HEK293 (cell line): Measurements from ENCODE around the gene ARMC7.
A peak's percentile ranks its signal among the peaks of the same experiment; 100 is the strongest.

Source experiments
- CTCF ChIA-PET: fragments of 350-600 bp; formaldehyde crosslinking; extraction: SDS; loops from one replicate; lab custom pipeline; 2021; ENCODE audit warnings: antibody characterized with exemption; lab: Yijun Ruan, JAX
- POLR2A ChIA-PET: fragments of 300-600 bp; formaldehyde crosslinking; extraction: SDS; loops from one replicate; lab custom pipeline; 2020; ENCODE audit warnings: antibody characterized with exemption, inconsistent platforms; lab: Yijun Ruan, JAX
- H3K27ac ChIP-seq: fragments of 200-500 bp; sonication (Bioruptor generic); 2 replicates; pipeline ENCODE4 v1.5.1; 2014; ENCODE audit warnings: low read depth, low read length, control low read depth, inconsistent platforms; ENCODE audit errors: extremely low read depth
- H3K36me3 ChIP-seq, 2 experiments: fragments of 200-500 bp in 1 of 2; sonication (Bioruptor generic) in 1 of 2; 1 replicate in 1 of 2; 2 replicates in 1 of 2; pipeline ENCODE4 v1.5.1; 2014 to 2017; ENCODE audit warnings: inconsistent platforms in 2 of 2, low read length in 2 of 2; ENCODE audit not compliant: control insufficient read depth in 2 of 2, insufficient read depth in 1 of 2
- H3K4me1 ChIP-seq: fragments of 200-500 bp; sonication (Bioruptor generic); 2 replicates; pipeline ENCODE4 v1.5.1; 2014; ENCODE audit warnings: mild to moderate bottlenecking, low read length, inconsistent platforms; ENCODE audit not compliant: control insufficient read depth, insufficient read depth
- H3K4me3 ChIP-seq: 2 replicates; pipeline ENCODE4 v1.5.1; 2011; ENCODE audit warnings: low read depth, mild to moderate bottlenecking, control low read depth, low read length, moderate library complexity
- H3K9me3 ChIP-seq: fragments of 200-500 bp; sonication (Bioruptor generic); 2 replicates; pipeline ENCODE4 v1.5.1; 2014; ENCODE audit warnings: low read depth, low read length, inconsistent platforms; ENCODE audit not compliant: control insufficient read depth, insufficient read depth
- GFI1B ChIP-seq: fragments of 450-650 bp; formaldehyde crosslinking; IDR thresholded peaks from 2 replicates; pipeline ENCODE4 v1.5.1; 2016; ENCODE audit warnings: missing biosample characterization, missing genetic modification characterization
- OSR2 ChIP-seq: fragments of 450-650 bp; formaldehyde crosslinking; IDR thresholded peaks from 2 replicates; pipeline ENCODE4 v1.5.1; 2016; ENCODE audit warnings: missing biosample characterization, missing genetic modification characterization
- WT1 ChIP-seq: fragments of 450-650 bp; formaldehyde crosslinking; IDR thresholded peaks from 2 replicates; pipeline ENCODE4 v1.5.1; 2016; ENCODE audit warnings: missing biosample characterization, missing genetic modification characterization
- ZBTB17 ChIP-seq: fragments of 450-650 bp; formaldehyde crosslinking; IDR thresholded peaks from 2 replicates; pipeline ENCODE4 v1.5.1; 2016; ENCODE audit warnings: missing biosample characterization, missing genetic modification characterization
- ZBTB48 ChIP-seq: fragments of 450-650 bp; formaldehyde crosslinking; IDR thresholded peaks from 2 replicates; pipeline ENCODE4 v1.5.1; 2016; ENCODE audit warnings: missing biosample characterization, missing genetic modification characterization
- ZNF423 ChIP-seq: fragments of 450-650 bp; formaldehyde crosslinking; IDR thresholded peaks from 2 replicates; pipeline ENCODE4 v1.5.1; 2016; ENCODE audit warnings: missing biosample characterization, missing genetic modification characterization
- ZNF629 ChIP-seq: fragments of 450-650 bp; formaldehyde crosslinking; IDR thresholded peaks from 2 replicates; pipeline ENCODE4 v1.5.1; 2017; ENCODE audit warnings: missing biosample characterization, missing genetic modification characterization
- ZNF776 ChIP-seq: fragments of 450-650 bp; formaldehyde crosslinking; IDR thresholded peaks from 2 replicates; pipeline ENCODE4 v1.5.0; 2017; ENCODE audit warnings: missing biosample characterization, missing genetic modification characterization, borderline replicate concordance
- TF ChIP-seq, protein P1 (sequence below): fragments of 450-650 bp; formaldehyde crosslinking; IDR thresholded peaks from 2 replicates; pipeline ENCODE4 v1.5.1; 2016; ENCODE audit warnings: missing biosample characterization, missing genetic modification characterization
- TF ChIP-seq, protein P2 (sequence below): fragments of 450-650 bp; formaldehyde crosslinking; IDR thresholded peaks from 2 replicates; pipeline ENCODE4 v1.5.1; 2016; ENCODE audit warnings: missing biosample characterization, missing genetic modification characterization
- TF ChIP-seq, protein P3 (sequence below): fragments of 450-650 bp; formaldehyde crosslinking; IDR thresholded peaks from 2 replicates; pipeline ENCODE4 v1.5.1; 2016; ENCODE audit warnings: missing biosample characterization, missing genetic modification characterization

ARMC7 gene

DNA sequence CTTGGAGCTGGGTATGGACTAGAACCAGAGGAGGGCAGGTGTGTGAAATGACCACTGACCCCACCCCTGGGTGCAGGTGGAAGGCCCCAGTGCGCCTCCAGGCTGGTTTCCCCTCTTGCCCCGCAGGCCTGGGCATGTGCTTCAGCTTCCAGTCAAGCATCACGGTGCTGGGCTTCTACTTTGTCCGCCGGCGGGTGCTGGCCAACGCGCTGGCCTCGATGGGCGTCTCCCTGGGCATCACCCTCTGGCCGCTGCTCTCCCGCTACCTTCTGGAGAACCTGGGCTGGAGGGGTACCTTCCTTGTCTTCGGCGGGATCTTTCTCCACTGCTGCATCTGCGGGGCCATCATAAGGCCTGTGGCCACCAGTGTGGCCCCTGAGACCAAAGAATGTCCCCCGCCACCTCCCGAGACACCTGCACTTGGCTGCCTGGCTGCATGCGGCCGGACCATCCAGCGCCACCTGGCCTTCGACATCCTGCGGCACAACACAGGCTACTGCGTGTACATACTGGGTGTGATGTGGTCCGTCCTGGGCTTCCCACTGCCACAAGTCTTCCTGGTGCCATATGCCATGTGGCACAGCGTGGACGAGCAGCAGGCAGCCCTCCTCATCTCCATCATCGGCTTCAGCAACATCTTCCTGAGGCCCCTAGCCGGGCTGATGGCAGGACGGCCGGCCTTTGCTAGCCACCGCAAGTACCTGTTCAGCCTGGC, 9.7 kb upstream of the ARMC7 start:
- H3K4me1 ChIP-seq, result peaks cover 6% of the 10 kb centered on the region
- CTCF ChIA-PET, result interaction anchor here (0.9 kb wide), 1 partner anchor 14 kb away, joined by 3 read pairs; no protein-coding TSS in a partner anchor
- POLR2A ChIA-PET, result no interaction called here
- no peak overlapping the region for H3K27ac ChIP-seq
- TF ChIP-seq, protein P1, sequence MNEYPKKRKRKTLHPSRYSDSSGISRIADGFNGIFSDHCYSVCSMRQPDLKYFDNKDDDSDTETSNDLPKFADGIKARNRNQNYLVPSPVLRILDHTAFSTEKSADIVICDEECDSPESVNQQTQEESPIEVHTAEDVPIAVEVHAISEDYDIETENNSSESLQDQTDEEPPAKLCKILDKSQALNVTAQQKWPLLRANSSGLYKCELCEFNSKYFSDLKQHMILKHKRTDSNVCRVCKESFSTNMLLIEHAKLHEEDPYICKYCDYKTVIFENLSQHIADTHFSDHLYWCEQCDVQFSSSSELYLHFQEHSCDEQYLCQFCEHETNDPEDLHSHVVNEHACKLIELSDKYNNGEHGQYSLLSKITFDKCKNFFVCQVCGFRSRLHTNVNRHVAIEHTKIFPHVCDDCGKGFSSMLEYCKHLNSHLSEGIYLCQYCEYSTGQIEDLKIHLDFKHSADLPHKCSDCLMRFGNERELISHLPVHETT (tag by site-specific recombination), result no peak
- TF ChIP-seq ZNF423, result no peak
- TF ChIP-seq, all 188 proteins: peak for 0
- H3K4me3 ChIP-seq, result no peak overlapping the region
- peaks cover 0 to 19% of the 10 kb centered on the region in 2 experiments; a peak in 1 of 3 replicates for H3K36me3 ChIP-seq
- H3K9me3 ChIP-seq, result no peaks in the 10 kb centered on the region

DNA sequence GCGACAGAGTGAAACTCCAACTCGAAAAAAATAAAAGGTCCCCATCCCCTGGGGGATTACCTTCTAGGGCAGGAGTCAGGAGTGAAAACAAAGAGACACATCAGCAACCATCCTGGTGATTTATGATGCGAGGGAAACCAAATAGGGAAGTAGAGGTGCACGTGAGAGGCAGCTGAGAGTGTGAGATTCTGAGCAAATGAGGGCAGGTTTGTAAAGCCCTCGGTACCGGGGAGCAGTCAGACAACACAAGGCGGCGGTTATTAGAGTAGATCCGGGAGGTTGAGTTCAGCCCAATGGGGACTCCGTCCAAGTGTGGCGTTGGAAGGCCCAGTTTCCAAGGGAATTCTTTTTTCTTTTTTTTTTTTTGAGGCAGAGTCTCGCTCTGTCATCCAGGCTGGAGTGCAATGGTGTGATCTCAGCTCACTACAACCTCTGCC, 7.4 kb upstream of the ARMC7 start:
- Histone ChIP-seq H3K9me3 (no peaks in the 10 kb centered on the region), H3K4me1 (peaks cover 10% of the 10 kb centered on the region), H3K27ac (no peak overlapping the region), H3K4me3 (no peak overlapping the region), H3K36me3 (peaks cover 0 to 19% of the 10 kb centered on the region in 2 experiments; a peak in 1 of 3 replicates)
- POLR2A ChIA-PET, result interaction anchor here (0.6 kb wide), 1 partner anchor 102 kb away, joined by 3 read pairs; no protein-coding TSS in a partner anchor
- TF ChIP-seq, protein P2, sequence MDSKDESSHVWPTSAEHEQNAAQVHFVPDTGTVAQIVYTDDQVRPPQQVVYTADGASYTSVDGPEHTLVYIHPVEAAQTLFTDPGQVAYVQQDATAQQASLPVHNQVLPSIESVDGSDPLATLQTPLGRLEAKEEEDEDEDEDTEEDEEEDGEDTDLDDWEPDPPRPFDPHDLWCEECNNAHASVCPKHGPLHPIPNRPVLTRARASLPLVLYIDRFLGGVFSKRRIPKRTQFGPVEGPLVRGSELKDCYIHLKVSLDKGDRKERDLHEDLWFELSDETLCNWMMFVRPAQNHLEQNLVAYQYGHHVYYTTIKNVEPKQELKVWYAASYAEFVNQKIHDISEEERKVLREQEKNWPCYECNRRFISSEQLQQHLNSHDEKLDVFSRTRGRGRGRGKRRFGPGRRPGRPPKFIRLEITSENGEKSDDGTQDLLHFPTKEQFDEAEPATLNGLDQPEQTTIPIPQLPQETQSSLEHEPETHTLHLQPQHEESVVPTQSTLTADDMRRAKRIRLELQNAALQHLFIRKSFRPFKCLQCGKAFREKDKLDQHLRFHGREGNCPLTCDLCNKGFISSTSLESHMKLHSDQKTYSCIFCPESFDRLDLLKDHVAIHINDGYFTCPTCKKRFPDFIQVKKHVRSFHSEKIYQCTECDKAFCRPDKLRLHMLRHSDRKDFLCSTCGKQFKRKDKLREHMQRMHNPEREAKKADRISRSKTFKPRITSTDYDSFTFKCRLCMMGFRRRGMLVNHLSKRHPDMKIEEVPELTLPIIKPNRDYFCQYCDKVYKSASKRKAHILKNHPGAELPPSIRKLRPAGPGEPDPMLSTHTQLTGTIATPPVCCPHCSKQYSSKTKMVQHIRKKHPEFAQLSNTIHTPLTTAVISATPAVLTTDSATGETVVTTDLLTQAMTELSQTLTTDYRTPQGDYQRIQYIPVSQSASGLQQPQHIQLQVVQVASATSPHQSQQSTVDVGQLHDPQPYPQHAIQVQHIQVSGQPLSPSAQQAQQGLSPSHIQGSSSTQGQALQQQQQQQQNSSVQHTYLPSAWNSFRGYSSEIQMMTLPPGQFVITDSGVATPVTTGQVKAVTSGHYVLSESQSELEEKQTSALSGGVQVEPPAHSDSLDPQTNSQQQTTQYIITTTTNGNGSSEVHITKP, result no peak
- TF ChIP-seq ZBTB17 (no peak), ZNF629 (tag by site-specific recombination) (0 out of 2 replicates have a peak, but pooled peaks have one; percentile 28), ZBTB48 (tag by site-specific recombination) (no peak), WT1 (tag by site-specific recombination) (peak; percentile 70), ZNF776 (tag by site-specific recombination) (no peak), OSR2 (tag by site-specific recombination) (peak; percentile 54), GFI1B (tag by site-specific recombination) (no peak)
- TF ChIP-seq, protein P3, sequence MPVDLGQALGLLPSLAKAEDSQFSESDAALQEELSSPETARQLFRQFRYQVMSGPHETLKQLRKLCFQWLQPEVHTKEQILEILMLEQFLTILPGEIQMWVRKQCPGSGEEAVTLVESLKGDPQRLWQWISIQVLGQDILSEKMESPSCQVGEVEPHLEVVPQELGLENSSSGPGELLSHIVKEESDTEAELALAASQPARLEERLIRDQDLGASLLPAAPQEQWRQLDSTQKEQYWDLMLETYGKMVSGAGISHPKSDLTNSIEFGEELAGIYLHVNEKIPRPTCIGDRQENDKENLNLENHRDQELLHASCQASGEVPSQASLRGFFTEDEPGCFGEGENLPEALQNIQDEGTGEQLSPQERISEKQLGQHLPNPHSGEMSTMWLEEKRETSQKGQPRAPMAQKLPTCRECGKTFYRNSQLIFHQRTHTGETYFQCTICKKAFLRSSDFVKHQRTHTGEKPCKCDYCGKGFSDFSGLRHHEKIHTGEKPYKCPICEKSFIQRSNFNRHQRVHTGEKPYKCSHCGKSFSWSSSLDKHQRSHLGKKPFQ (tag by site-specific recombination), result peak; percentile 78
- CTCF ChIA-PET, result interaction anchor here (1.1 to 5.9 kb wide), 4 partner anchors 12 to 68 kb away, joined by 3 to 61 read pairs (median 6); no protein-coding TSS in a partner anchor
